HepG2 (cell line): ENCODE measurements around the gene GNG7. TPM values are rescaled to one million over a fixed set of nuclear protein-coding genes. Genes with fewer than 3 reads are reported as not detected.

ENCODE experiments used
- AGO2 ChIP-seq: fragments of 200-400 bp; formaldehyde crosslinking; optimal IDR thresholded peaks from 2 replicates; pipeline ENCODE3; 2017; ENCODE audit warnings: mild to moderate bottlenecking, low read depth, low read length, moderate library complexity
- ATF7-NPFF ChIP-seq: sonication (generic); formaldehyde crosslinking; IDR thresholded peaks from 2 replicates; pipeline ENCODE4 v1.8.1; 2023; ENCODE audit warnings: mild to moderate bottlenecking, low read depth, missing genetic modification reagents, moderate library complexity
- IRF1 ChIP-seq: sonication (generic); formaldehyde crosslinking; IDR thresholded peaks from 2 replicates; pipeline ENCODE4 v1.4.0; 2020; ENCODE audit warnings: low read depth, mild to moderate bottlenecking, missing genetic modification reagents
- KIAA2018 ChIP-seq: sonication (generic); formaldehyde crosslinking; IDR thresholded peaks from 2 replicates; pipeline ENCODE4 v1.5.0; 2020; ENCODE audit warnings: mild to moderate bottlenecking, missing genetic modification reagents, borderline replicate concordance
- MIXL1 ChIP-seq: IDR thresholded peaks from 2 replicates; pipeline ENCODE4 v1.6.1; 2016
- POGK ChIP-seq: sonication (generic); formaldehyde crosslinking; conservative IDR thresholded peaks from 2 replicates; pipeline ENCODE4 v1.8.0; 2022; ENCODE audit warnings: mild to moderate bottlenecking, moderate library complexity, missing genetic modification reagents
- RBAK ChIP-seq: sonication (generic); formaldehyde crosslinking; IDR thresholded peaks from 2 replicates; pipeline ENCODE4 v1.5.1; 2020; ENCODE audit warnings: mild to moderate bottlenecking, missing genetic modification reagents
- SMYD3 ChIP-seq: sonication (generic); formaldehyde crosslinking; IDR thresholded peaks from 2 replicates; pipeline ENCODE4 v1.8.1; 2023; ENCODE audit warnings: mild to moderate bottlenecking, missing genetic modification reagents
- SNAI1 ChIP-seq: sonication (generic); formaldehyde crosslinking; IDR thresholded peaks from 2 replicates; pipeline ENCODE4 v1.5.0; 2020; ENCODE audit warnings: mild to moderate bottlenecking, missing genetic modification reagents, borderline replicate concordance
- TBX2 ChIP-seq: sonication (generic); formaldehyde crosslinking; IDR thresholded peaks from 2 replicates; pipeline ENCODE4 v1.5.0; 2020; ENCODE audit warnings: missing genetic modification reagents, mild to moderate bottlenecking, borderline replicate concordance
- TCF7 ChIP-seq: sonication (generic); IDR thresholded peaks from 2 replicates; pipeline ENCODE4 v1.6.1; 2016; ENCODE audit warnings: antibody characterized with exemption, low read depth
- ZNF10 ChIP-seq: sonication (generic); formaldehyde crosslinking; IDR thresholded peaks from 2 replicates; pipeline ENCODE4 v1.4.0; 2020; ENCODE audit warnings: mild to moderate bottlenecking, low read depth, missing genetic modification reagents, borderline replicate concordance
- polyA plus RNA-seq, 8 experiments: library from polyadenylated mRNA; depleted of rRNA in 3 of 8; stranded (reverse) in 7 of 8; unstranded in 1 of 8; fragments of >200 nt; fragmentation: Illumina TruSeq in 4 of 8; extraction: Trizol in 4 of 8; gene quantifications; 2 replicates each; pipeline versions ENCODE4 v1.2.1 to v1.2.3, GENCODE V29; 2011 to 2016; ENCODE audit warnings: low read depth in 4 of 8, missing spikeins in 1 of 8, mixed read lengths in 1 of 8; ENCODE audit not compliant: insufficient read depth in 1 of 8
- total RNA-seq, 5 experiments: library from RNA; depleted of rRNA; stranded (reverse); fragments of >200 nt; fragmentation: Illumina TruSeq; extraction: Trizol; gene quantifications; 2 replicates each; pipeline ENCODE4 v1.2.3, GENCODE V29; 2016; ENCODE audit warnings: low read depth in 1 of 5
- TF ChIP-seq, protein P1 (sequence below): sonication (generic); formaldehyde crosslinking; IDR thresholded peaks from 2 replicates; pipeline ENCODE4 v1.4.0; 2020; ENCODE audit warnings: missing genetic modification reagents
- TF ChIP-seq, protein P2 (sequence below): sonication (generic); formaldehyde crosslinking; IDR thresholded peaks from 2 replicates; pipeline ENCODE4 v1.8.1; 2023; ENCODE audit warnings: mild to moderate bottlenecking, moderate library complexity, missing genetic modification reagents

The GNG7 gene
- total and polyA plus RNA-seq, 2 of the 13 experiments (the other 11 are each of a cell fraction or from before 2014, with no cell fraction given): 1.4 to 3.3 TPM

DNA sequence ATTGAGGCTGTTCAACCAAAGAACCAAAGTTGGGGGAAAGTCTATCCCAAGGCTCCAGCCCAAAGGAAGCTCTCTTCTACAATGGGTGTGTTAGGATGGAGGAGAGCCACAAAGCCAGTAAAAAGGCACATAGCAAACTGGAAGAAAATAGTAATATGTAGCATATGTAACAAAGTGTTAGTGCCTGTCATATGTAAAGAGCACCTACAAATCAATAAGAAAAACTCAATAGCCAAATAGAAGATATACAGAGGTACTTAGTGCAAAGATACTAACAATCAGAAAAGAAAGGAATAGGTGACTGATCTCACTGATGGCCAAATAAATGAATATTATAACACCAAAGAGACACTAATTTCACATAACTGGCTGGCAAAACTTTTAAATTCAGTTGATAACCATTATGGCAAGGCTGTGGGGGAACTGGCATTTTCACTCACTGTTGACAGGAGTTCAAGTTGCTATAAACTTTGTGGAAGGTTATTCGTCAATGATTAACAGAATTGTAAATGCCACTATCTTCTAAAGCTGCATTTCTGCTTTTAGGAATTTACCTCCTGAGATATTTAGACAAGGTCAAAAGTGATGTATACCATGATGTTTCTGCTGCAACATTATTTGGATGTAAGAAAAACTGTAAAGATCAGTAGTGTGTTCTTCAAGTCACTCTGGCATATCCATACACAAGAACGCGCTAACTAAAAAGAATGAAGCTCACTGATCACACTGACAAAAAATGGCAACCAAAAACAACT is 110.8 kb downstream of the GNG7 start (continued):
- TF ChIP-seq, protein P1, sequence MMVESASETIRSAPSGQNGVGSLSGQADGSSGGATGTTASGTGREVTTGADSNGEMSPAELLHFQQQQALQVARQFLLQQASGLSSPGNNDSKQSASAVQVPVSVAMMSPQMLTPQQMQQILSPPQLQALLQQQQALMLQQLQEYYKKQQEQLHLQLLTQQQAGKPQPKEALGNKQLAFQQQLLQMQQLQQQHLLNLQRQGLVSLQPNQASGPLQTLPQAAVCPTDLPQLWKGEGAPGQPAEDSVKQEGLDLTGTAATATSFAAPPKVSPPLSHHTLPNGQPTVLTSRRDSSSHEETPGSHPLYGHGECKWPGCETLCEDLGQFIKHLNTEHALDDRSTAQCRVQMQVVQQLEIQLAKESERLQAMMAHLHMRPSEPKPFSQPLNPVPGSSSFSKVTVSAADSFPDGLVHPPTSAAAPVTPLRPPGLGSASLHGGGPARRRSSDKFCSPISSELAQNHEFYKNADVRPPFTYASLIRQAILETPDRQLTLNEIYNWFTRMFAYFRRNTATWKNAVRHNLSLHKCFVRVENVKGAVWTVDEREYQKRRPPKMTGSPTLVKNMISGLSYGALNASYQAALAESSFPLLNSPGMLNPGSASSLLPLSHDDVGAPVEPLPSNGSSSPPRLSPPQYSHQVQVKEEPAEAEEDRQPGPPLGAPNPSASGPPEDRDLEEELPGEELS (CRISPR knock-in tag): peak; percentile 51
- TF ChIP-seq SNAI1 (CRISPR knock-in tag) (no peak), RBAK (CRISPR knock-in tag) (no peak), IRF1 (CRISPR knock-in tag) (no peak), SMYD3 (CRISPR knock-in tag) (no peak), TBX2 (CRISPR knock-in tag) (no peak), TCF7 (no peak), AGO2 (no peak), ZNF10 (CRISPR knock-in tag) (no peak), MIXL1 (CRISPR knock-in tag) (no peak; the same call in 1 of the 2 replicates), ATF7-NPFF (no peak), KIAA2018 (CRISPR knock-in tag) (no peak), POGK (CRISPR knock-in tag) (no peak)
- TF ChIP-seq, protein P2, sequence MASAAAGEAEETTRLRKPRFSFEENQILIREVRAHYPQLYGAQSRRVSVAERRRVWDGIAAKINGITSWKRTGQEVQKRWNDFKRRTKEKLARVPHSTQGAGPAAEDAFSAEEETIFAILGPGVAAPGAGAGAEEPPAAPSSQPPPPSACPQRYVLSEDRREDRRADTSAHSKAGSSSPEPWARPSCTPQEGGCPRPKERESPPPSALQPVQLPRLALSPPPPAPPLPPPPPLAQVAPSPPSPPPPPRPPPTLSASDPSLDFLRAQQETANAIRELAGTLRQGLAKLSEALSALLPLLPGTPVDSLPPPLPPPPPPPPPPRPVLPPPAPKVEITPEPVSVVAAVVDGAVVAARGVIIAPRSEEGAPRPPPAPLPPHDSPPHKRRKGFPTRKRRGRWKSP (CRISPR knock-in tag): no peak
